ENCODE results near the gene AFF3.

The AFF3 gene

DNA sequence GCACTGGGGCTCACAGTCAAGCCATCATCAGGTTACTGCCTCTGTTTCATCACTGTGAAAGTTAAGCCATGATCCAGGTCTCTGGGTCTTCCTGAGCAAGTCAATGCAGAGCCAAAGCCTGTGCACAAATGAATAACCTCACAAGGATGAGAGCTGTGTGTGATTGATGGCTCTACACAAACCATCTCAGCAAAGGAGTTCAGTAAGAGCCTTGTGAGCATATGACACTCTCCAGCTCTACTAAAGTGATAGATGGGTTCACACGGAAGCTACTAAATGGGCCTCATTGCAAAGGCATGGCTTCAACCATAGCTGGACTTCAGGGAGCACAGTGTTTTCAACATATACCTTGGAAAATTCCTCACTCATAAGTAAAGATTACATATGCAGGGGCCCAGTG lies 101.5 kb downstream of the AFF3 start:
- DNase-seq: no peak

DNA sequence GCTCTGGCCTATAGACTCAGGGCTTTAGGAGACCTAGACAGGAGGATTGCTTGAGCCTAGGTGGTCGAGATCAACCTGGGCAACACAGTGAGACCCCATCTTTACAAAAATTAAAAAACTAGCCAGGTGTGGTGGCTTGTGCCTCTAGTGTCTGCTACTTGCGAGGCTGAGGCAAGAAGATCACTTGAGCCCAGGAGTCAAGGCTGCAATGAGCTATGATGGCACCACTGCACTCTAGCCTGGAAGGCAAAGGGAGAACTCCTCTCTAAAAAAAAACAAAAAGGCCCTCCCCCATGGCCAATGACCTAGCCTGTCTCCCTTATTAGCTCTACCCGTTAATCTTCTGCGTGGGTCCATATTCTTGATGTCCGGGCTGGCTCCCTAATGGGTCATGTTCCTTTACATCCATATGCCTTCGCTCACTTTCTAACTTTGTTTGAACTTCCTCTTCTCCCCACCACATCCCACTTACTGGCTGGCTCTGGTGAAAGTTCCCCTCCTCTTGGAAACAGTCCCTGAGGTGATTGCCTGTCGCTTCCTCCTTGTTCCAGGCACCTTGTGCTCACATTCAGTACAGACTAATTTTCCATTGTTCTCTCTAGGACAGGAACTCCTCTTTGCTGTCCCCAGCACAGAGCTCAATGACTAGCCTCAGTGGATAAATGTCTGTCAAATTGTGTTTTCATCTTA lies 103.0 kb downstream of the AFF3 start:
- DNase-seq: peak; percentile 19

DNA sequence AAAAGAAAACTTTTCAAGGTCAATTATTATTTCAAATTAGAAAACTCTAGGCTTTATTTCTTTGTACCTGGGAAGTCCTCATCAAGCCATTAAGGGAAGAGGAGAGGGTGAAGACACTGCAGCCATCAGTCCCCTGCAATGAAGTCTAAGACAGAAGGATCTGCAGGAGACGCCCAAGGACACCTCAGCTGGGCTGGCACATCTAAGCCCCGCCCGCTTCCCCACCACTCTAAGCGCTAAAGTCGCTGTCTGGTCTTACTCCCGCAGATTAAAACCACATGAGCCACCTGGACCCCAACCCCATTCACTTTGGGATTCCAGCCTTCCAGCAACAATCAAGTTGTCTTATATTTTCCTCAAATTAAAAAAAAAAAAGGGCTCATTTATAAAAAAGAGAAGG lies 104.4 kb downstream of the AFF3 start:
- DNase-seq: no peak

DNA sequence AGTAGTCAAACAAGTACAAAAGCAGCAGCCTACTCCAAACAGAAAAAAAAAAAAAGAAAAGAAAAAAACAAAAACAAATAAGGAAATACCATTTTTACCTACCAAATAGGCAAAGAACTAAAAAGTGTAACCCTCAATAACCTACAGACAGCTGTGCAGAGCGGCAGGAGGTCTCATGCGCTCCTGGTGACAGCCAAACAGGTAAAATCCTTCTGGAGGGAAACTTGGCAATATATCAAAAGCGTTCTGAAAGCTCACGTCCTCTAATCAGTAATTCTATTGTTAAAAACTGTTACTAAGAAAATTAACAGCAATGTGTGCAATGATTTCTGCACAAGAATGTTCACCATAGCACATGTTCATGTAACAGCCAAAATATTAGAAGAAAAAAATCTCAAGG lies 105.6 kb downstream of the AFF3 start:
- DNase-seq: no peak

DNA sequence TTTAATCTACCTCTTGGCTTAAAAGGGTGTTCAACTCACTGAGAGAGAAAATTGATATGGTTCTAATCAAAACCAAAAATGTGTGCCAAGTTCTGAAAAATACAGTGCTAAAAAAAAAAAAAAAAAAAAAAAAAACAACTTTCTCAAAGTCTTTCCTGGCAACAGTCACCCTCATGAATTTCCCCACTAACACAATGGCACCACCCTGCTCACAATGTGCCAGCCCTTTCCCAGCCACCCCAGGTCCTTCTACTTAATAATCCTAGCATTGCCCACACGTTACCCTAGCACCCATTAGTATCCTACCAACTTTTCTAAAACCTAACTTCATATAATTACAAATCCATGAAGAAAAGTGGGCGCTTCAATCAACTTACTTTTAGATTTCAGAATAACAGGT lies 106.4 kb downstream of the AFF3 start:
- no peak for DNase-seq

DNA sequence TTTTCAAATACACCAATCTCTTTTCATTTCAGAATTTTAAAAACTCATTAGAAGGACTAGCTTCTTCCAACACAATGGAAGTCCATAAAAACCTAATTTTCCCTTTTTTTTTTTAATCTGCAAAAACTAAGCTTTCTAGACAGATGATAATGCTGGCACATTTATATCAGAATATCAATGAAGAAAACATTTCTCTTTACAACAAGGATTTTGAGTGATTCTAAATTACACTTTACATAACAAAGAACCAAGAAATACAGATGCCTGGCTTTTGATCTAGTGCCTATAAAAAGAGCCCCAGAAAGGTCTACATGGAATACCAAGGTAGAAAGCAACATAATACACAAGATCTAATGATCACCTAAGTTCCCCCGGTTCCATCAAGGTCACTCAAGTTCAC lies 108.0 kb downstream of the AFF3 start:
- no peak for DNase-seq

DNA sequence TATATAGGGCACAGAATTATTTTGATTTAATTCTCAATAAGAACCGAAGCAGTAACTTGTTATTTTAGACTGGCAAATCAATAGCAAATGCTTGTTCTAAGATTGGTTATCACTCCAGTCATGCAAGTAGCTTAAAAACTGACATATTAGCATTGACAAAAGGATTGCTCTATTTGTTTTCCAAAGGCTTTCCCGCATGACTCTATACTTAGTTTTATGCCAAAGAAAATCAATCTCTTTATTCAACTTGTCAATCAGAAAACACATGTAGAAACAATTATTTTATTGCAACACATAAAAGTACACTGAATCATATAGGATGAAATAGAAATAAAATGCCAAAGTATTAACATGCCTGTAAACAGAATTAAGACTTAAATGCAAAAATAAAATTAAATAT lies 108.4 kb downstream of the AFF3 start:
- no peak for DNase-seq

DNA sequence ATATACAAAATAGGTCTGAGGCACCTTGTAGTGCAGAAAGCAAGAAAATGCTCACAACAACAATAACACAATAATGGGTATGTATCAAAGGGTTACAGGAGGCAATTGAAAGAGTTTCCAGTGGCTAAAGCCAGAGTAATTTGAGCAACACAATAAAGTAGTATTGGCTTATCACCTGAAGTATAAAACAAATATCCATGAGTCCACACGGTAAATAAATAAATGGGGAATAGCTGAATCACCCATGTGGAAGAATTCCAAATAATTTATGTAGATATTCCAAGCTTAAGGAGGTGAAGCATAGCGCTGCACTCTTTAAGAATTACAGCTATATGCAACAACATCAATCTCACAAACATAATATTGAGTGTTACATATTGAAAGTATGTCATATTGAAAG lies 110.8 kb downstream of the AFF3 start:
- no peak for DNase-seq

DNA sequence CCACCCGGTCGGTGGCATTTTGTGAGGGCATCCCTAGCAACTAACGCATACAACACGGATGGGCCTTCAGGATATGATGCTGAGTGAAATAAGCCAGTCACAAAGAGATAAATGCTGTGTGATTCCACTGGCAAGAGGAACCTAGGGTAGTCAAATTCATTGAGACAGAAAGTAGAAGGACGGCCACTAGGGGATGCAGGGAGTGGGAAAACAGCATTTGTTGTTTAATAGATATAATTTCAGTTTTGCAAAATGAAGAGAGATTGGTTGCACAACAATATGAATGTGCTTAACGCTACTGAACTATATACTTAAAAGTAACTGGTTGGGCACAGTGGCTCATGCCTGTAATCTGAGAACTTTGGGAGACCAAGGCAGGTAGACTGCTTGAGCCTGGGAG lies 112.9 kb downstream of the AFF3 start:
- DNase-seq: no peak

DNA sequence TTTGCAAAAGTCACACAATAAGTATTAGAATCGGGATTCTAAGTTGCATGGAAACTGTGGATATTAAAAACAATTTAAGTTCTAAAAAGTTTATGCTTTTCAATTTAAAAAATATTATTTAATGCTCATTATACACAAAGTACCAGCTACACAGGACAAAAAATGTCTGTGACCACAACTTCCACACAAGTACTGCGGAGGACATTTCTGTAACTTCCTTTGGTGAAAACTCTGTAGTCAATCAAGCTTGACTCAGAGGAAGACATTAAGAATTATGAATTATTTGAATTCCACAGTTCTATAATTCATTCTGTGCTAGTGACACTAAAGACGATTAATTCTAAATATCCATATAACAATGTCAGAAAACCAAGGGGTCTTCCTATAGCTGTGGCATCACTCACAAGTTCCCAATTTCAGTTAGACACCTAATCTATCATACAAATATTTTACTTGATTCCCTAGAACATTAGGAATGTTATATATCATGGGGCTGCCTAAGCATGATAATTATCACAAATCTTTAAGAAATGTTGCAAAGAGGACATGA lies 120.5 kb downstream of the AFF3 start:
- no peak for DNase-seq

DNA sequence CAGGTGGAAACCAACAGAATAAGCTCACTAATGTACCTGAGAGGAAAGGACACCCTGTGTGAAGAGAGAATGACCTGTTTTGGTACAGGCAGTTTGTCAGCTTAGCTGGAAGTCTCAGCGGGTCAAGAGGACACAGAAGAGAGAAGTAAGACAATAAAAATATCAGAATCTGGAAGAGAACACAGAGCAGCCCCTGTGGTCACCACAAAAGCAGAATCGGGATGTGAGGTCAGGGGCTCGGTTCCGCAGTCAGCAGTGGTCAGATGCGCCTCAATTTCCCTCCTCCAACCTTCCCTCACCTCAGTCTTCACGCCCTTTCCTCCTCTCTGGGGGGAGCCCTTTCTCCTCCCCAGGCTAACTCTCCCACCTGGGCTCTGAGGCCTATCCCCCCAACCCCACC lies 122.9 kb downstream of the AFF3 start:
- no peak for DNase-seq

DNA sequence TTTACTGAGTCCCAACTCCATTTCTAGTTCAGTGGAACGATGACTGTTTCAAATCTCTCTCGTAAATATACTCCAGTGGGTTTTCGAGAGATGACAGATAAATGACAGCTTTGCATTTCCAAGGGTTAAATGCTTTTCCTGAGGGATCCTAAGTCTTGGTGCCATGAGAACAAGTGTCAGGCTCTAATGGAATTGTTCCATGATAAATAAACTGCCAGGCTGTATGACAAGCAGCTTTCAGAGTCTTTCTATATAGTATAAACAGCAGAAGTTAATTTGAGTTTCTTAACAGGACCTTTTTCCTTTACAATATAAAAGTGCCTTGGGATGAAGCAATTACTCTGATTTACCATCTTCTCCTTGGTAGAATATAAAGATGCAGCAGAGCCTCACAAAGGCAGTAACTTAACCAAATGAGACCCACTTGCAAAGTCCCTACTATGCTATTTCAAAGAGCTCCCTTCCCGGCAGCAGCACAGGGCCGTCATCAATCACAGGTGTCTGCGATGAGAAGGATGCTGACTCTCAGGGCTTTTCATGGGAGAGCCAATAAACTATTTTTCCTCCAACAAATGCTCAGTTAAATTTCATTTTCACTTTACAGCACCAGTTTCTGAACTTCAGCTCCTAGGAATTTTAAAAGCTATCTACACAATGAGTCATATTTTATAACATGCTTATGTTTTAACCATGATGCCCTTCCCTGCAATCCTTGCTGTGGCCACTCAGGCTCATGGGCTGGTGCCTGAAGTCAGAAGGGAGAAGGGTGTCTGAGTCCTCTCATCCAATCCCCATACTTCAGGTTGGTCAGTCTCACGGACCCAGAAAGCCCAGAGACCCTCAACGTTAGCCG lies 123.8 kb downstream of the AFF3 start:
- no peak for DNase-seq

DNA sequence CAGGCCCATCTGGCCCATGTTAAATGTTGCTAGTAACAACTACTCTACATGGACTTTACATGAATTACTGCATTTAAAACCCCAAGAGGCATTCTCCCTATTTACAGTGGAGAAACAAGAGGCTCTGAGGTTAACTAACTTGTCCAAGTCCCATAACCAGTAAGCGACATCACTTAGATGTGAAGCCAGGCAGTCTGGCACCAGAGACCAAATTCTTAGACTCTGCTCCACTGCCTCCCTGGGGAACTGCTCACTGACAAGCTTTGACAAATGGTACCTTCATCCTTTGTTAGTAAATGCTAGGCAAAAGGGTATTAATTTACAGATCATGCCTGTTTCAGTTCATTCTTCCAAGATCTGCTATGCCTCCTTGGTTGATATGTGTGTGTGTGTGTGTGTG lies 124.8 kb downstream of the AFF3 start:
- no peak for DNase-seq

DNA sequence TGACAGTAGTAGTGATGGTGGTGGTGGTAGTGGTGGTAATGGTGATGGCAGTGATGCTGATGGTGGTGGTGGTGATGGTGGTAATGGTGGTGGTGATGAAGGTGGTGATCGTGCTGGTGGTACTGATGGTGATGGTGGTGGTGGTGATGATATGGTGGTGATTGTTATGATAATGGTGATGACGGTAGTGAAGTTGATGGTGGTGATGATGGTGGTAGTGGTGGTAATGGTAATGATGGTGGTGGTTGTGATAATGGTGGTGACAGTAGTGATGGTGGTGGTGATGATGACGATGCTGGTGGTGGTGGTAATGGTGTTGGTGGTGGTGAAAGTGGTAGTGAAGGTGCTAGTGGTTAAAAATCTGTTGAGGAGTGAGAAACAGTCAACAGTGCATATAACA lies 125.6 kb downstream of the AFF3 start:
- DNase-seq: no peak

DNA sequence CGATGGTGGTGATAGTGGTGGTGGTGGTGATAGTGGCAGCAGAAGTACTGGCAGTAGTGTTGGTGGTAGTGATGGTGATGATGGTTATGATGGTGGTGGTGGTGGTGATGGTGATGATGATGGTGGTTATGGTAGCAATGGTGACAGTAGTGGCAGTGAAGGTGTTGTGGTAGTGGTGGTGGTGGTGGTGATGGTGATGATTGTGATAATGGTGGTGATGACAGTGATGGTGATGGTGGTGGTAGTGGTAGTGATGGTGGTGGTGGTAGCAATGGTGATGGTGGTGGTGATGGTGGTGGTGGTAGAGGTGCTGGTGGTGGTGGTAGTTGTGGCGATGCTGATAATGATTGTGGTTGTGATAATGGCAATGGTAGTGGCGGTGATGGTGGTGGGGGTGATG lies 126.5 kb downstream of the AFF3 start:
- DNase-seq: no peak

DNA sequence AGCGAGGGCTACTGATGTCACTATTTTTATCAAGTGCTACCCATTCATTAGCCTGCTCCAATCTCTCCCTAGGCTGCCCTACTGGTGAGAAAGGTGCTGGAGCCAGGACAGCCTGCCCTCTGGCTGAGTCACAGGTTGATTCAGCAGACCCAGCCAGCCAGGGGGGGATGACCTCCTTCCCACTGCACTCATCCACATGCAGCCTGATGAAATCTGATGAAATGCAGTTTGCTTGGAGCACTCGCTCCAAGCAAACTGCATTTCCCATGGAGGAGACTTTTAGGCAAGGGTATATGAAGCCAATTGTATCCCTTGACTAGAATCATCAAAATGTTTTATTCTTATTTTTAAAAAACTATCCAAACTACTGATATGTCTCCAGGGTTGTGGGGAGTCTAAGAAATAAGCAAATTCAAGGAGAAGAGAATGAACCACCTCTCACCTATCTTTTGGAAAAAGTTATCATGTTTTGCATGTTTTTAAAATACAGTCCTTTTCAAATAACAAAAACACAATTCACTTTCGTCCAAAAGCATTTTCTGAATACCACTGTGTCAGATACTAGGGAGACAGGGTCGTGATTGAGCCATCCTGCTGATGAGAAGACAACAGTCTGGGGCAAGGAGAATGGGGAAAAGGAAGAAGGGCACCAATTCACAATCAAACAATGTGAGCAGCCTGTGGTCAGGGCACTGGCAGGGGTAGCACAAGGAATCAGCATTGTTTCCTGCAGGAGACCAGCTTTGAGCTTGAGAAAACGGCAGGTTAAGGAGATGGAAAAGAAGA lies 128.3 kb downstream of the AFF3 start:
- no peak for DNase-seq

DNA sequence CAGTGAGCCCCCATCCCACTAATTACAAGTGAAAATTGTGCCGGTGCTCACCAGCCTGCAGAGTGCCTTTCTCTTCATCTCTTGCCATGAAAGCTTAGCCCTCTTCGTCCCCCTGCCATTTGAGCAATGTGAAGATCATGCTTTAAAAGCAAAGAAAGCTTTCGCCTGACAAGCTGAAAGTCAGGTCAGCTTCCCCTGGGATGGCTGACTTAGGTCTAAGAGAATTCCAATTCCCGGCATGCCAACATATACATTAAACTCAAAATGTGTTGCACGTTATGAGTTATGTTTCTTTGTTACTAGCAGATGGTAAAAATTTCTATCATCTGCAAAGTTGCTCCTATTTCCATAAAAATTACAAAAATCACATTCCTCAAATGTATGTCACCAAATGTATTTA lies 129.8 kb downstream of the AFF3 start:
- no peak for DNase-seq

DNA sequence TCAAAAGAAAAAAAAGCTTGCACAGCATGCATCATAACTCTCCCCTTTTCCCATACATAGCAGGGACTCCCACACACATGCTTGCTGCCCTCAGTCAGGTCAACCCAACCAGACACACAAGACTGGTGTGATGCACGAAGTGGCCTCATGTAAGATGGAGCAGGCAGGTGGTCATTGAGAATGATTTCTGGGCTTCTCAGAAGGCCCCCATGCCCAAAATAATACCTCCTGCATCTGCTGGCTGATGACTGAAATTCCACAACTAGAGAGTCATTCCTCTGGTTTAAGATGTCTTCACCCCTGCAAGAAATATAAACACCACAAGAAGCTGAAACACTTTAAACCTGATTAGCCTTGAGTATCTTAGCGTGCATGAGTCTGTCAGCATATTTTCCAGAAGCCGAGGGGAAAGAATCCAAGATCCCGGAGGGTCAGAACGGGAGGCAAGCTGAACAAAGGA lies 131.1 kb downstream of the AFF3 start:
- no peak for DNase-seq

DNA sequence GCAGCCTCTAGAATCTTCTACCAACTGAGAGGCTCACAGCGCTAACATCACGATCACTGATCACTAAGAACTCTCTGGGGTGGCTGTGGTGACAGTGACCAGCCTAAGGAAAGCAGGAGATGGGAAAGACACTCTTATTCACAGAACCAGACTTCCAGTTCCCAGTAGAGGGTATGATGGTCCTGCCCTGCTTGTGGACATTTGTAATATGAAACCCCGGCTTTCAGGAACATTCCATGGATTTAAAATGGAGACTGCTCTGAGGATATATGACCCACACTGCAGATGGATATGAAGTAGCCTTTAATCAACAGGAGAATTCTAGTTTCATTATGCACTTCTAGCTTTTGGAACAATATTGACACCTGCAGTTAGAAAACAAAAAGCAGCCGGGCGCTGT lies 131.8 kb downstream of the AFF3 start:
- no peak for DNase-seq

DNA sequence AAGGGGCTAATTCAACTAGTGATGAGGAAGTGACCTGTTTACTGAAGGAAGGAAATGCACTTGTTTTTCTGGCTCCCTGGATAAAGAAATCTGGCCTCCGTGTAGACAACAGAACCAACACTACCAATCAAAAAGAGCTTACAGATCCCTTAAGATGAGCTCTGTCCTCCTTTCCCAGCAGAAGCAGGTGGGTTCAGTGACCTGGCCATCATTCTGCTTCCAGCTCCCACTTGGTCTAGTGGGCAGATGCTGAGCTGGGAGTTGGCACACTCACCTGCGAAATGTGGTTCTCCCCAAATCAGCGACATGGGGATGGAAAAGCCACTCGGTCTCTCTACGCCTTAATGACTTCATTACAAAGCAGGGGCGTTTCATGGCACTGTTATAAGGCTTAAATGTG lies 132.6 kb downstream of the AFF3 start:
- no peak for DNase-seq

DNA sequence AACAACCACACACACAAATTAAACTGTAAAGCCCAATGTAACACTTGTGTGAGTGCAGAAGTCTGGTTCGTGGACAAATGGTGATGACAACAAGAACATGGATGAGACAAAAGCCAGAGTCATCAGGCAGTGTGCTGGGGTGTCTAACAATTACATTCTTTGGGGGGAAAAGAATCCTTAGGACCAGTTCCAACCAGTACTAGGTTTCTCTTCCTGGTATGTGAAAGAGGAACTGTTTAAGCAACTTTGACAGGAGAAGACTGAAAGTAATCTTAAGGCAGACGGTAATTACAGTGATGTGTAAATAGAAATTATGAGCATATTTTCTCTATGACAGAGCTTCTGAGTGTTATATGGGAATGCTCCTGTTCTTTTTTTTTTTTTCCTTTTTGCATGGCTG lies 133.4 kb downstream of the AFF3 start:
- DNase-seq: no peak

DNA sequence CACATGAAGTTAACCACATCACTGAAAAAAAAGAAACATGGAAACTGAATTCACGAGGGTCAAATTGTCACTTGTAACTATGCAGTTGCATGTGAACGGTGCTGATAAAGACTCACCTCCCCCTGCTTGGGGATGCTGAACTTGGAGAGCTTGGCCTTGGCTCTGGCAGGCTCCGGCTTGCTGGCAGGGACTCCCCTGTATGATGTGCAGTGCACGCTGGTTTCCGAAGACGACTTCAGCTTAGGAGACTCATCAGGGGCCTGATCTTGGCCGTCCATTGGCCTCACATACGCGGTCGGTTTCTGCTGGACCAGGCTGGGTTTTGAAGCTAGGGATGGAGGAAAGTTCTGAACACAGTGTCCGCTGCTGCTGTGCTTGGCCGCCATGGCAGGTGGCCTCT lies 135.9 kb downstream of the AFF3 start:
- no peak for DNase-seq

DNA sequence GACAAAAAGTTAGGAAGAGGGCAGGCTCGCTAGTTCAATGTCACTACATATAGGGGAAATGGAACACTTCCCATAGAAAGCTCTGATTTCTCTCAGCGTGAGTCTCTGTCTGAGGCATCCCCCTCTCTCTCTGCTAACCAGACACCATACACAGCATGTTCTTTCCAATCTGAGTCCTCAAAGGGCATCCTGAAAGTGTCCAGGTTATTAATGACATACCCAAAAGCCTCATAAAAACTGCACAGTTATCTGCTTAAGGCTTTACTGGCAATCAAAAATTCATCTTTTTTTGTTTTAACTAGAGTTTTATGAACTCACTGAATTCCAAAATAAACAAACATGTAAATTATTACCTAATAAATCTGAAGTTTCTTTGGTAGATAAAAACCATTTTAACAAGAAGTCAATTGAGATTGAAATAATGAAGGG lies 137.4 kb downstream of the AFF3 start:
- no peak for DNase-seq

Data from GDM1 (cell line).